HG02973 (cell line): ENCODE measurements around the gene RIPPLY1.
"Not testable (repeated sequence)": the region's sequence is repeated elsewhere in the genome, so short reads cannot be mapped to it uniquely, and the experiment has no call there.

ENCODE experiments used
- ATAC-seq: cut with Tn5 transposase; IDR thresholded peaks from one replicate; pipeline ENCODE4 v1.9.1; 2021; ENCODE audit warnings: moderate library complexity; ENCODE audit not compliant: unreplicated experiment

The RIPPLY1 gene

GRCh38 chrX:106917830-106918500 lies 14.8 kb upstream of the RIPPLY1 start:
- ATAC-seq = no peak

DNA sequence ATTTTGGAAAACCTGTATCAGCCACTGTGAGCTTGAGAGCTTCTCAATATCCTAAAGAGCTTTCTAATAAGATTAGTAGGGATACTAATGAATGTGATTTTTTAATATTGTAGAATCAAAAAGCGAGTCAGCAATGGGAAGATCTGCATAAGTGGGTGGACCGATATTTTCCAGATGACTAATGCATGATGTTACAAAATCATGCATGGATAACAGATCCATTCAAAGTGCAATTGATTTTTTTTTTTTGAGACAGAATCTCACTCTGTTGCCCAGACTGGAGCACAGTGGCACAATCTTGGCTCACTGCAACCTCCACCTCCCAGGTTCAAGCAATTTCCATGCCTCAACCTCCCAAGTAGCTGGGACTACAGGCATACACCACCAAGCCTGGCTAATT lies 9.7 kb upstream of the RIPPLY1 start:
- no peak for ATAC-seq

DNA sequence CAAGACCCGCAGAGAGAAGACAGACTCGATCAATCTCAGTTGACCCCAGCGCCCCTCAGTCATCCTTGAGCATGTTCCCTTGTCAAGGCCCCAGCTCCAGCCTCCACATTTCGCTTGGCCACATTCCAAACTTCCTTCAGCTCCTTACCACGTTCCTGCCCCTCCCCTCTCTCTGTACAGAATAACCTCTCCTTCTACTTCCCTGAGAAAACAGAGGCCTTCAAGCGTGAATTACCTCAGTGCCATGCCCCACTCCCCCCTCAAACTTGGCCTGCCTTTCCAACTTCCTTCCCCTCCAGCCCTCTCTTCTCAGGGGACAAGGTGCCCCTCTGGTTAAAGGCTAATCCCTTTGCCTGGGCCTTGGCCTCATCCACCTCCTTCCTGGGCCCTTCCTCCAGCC lies 3.2 kb upstream of the RIPPLY1 start:
- no peak for ATAC-seq

- ATAC-seq = no peak
Measured at GRCh38 chrX:106905064-106905708, 2.0 kb upstream of the RIPPLY1 start.

- ATAC-seq = no peak
Measured at GRCh38 chrX:106903856-106904528, 851 bp upstream of the RIPPLY1 start.

DNA sequence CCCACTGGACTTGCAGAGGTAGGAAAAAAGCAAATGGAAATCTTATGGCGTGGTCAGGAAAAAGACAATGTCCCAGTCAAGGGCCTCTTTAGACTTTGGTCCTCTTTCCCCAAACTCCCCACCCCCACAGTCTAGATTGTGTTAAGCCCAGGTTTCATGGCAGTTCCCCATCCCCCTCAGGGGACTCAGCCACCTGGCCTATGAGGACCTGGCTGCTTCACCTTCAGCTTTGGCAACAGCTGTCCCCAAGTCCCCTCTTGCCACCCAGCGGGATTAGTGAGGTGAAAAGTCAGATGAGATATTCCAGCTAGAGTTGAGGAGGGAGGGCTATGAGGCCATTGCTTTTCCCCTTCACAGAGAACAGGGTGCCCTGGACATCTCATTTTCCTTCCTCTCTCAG lies 457 bp downstream of the RIPPLY1 start:
- no peak for ATAC-seq

GRCh38 chrX:106901781-106902219 lies 1.3 kb downstream of the RIPPLY1 start:
- no peak for ATAC-seq

DNA sequence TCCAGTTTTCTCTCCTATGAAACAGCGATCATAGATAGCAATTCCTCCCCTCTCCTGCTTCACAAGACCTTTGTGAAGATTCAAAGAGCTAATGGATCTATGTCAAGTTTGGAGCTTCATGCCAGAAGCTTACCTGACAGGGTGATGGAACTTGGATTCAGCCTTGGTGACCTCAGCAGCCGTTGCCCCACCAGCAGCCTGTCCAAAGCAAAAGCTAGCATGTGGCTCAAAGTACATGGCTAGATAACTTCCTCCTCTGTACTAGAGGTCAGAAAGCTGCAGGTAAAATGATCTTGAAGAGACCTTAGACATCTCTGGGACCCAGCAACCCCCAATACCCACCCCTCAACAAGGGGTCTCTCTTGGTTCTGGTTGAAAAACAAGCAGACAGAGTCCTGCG lies 1.8 kb downstream of the RIPPLY1 start:
- ATAC-seq = no peak

GRCh38 chrX:106899841-106900240 lies 3.3 kb downstream of the RIPPLY1 start:
- no peak for ATAC-seq

GRCh38 chrX:106899276-106899675 lies 3.9 kb downstream of the RIPPLY1 start:
- no peak for ATAC-seq

DNA sequence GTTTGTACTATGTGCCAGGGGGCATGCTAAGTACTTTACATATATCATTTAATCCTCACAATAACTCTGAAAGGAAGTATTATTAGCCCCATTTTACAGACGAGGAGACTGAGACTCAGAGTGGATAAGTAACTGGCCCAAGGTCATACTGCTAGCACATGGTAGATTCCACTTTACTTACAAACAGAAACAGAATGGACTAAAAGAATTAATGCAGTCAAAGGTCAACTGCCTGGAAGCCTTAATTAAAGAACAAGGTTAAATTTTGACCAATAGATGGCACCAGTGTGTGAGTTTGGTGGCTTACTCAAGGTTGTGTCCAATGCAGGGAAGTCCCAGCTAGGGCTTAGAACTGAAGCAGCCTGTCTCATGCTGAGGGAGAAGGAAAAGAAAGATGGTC lies 4.7 kb downstream of the RIPPLY1 start:
- ATAC-seq = peak; percentile 54

GRCh38 chrX:106897259-106897658 lies 5.9 kb downstream of the RIPPLY1 start:
- ATAC-seq = no peak

- no peak for ATAC-seq
Measured at GRCh38 chrX:106894978-106895452, 8.1 kb downstream of the RIPPLY1 start.

- peak; percentile 65 for ATAC-seq
Measured at GRCh38 chrX:106894392-106894909, 8.7 kb downstream of the RIPPLY1 start.

- no peak for ATAC-seq
Measured at GRCh38 chrX:106891762-106892460, 11.2 kb downstream of the RIPPLY1 start.

DNA sequence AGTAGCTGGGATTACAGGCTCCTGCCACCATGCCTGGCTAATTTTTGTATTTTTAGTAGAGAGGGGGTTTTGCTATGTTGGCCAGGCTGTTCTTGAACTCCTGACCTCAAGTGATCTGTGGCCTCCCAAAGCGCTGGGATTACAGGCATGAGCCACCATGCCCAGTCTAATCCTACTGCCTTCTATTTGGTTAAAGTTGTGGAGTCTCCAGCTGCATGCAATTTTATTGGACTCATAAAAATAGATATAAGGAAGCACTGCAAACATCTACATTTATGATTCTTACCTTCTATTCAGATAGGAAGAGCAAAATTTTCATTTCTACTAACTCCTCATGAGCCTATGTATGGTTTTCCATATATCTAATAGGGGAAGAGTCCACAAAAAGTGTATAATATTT lies 13.7 kb downstream of the RIPPLY1 start:
- ATAC-seq = no peak

DNA sequence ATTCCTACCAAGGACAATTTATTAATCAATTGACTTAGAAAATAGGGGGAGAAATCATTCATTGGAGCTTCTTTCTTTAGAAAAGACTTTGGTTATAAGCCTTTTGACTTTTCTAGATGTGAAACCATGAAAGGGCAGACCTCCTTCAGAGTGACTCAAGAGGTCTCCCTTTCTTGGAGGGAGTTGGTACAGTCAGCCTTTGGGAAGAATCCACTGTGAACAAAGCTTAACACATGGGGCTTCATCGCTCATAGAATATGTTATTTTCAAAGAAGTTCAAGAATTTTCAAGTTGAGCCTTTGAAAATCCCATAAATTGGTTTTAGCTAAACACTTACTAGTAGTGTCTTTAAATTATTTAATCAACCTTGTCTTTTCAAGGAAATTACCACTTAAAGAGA lies 28.0 kb downstream of the RIPPLY1 start:
- no peak for ATAC-seq

DNA sequence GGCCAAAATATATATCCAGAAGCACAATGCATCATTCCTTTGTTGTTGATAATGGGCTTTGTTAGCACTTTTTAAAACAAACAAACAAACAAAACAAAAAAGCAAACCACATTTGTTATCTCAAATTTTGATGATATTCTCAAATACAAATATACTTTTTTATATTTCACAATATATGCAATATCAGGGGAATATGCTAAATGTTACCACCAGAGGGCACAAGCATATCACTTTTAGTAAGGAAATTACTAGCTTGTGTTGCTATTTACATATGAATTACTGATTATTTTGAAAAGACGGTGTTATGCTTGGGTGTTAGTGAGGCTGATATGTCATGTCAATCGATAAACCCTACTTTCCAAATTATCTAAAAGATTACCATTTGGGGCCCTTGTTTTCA lies 29.1 kb downstream of the RIPPLY1 start:
- no peak for ATAC-seq

DNA sequence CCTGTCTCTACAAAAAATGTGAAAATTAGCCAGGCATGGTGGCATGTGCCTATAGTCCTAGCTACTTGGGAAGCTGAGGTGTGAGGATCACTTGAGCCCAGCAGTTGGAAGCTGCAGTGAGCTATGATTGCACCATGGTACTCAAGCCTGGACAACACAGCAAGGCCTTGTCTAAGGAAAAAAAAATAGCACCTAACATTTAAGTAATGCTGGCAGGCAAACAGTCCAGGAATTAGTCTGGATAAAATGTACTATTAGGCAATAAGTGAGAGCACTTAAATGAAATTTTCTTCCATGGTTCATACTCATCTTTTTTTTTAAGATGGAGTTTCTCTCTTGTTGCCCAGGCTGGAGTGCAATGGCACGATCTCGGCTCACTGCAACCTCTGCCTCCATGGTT lies 30.3 kb downstream of the RIPPLY1 start:
- not testable (repeated sequence) for ATAC-seq

- ATAC-seq = no peak
Measured at GRCh38 chrX:106863697-106864096, 39.4 kb downstream of the RIPPLY1 start.

GRCh38 chrX:106862972-106863688 lies 40.0 kb downstream of the RIPPLY1 start:
- peak; percentile 69 for ATAC-seq
